GM18499 (cell line): ENCODE results near the gene COL6A3.
"Not testable (repeated sequence)": the region's sequence is repeated elsewhere in the genome, so short reads cannot be mapped to it uniquely, and the experiment has no call there.

Source experiments
- ATAC-seq: cut with Tn5 transposase; IDR thresholded peaks from one replicate; pipeline ENCODE4 v1.9.1; 2021; ENCODE audit warnings: moderate number of reproducible peaks; ENCODE audit not compliant: insufficient read depth, unreplicated experiment

Gene COL6A3

GRCh38 chr2:237388036-237388435, 25.9 kb downstream of the COL6A3 start:
- no peak for ATAC-seq

GRCh38 chr2:237384672-237385020, 29.3 kb downstream of the COL6A3 start:
- no peak for ATAC-seq

GRCh38 chr2:237383991-237384671, 29.8 kb downstream of the COL6A3 start:
- ATAC-seq = no peak

- ATAC-seq = no peak
Measured at GRCh38 chr2:237380768-237381167, 33.2 kb downstream of the COL6A3 start.

GRCh38 chr2:237379636-237380035, 34.3 kb downstream of the COL6A3 start:
- ATAC-seq = no peak

GRCh38 chr2:237378650-237379049, 35.3 kb downstream of the COL6A3 start:
- no peak for ATAC-seq

- ATAC-seq = no peak
Measured at GRCh38 chr2:237374284-237375060, 39.5 kb downstream of the COL6A3 start.

GRCh38 chr2:237371856-237372255, 42.1 kb downstream of the COL6A3 start:
- ATAC-seq = no peak

- ATAC-seq = no peak
Measured at GRCh38 chr2:237365671-237366070, 48.3 kb downstream of the COL6A3 start.

GRCh38 chr2:237364655-237365054, 49.3 kb downstream of the COL6A3 start:
- no peak for ATAC-seq

- no peak for ATAC-seq
Measured at GRCh38 chr2:237361194-237362004, 52.6 kb downstream of the COL6A3 start.

GRCh38 chr2:237359894-237360780, 53.8 kb downstream of the COL6A3 start:
- ATAC-seq = no peak

- no peak for ATAC-seq
Measured at GRCh38 chr2:237359518-237359840, 54.5 kb downstream of the COL6A3 start.

- no peak for ATAC-seq
Measured at GRCh38 chr2:237358721-237359517, 55.0 kb downstream of the COL6A3 start.

- ATAC-seq = no peak
Measured at GRCh38 chr2:237355701-237356100, 58.3 kb downstream of the COL6A3 start.

GRCh38 chr2:237354892-237355291, 59.1 kb downstream of the COL6A3 start:
- ATAC-seq = no peak

GRCh38 chr2:237354172-237354571, 59.8 kb downstream of the COL6A3 start:
- ATAC-seq = not testable (repeated sequence)

GRCh38 chr2:237353215-237353614, 60.7 kb downstream of the COL6A3 start:
- no peak for ATAC-seq

- no peak for ATAC-seq
Measured at GRCh38 chr2:237352279-237352845, 61.6 kb downstream of the COL6A3 start.
